Ishikawa (cell line): Measurements from ENCODE around the gene RNF220.
A peak's percentile ranks its signal among the peaks of the same experiment; 100 is the strongest.

Experiments
- CEBPB ChIP-seq: IDR thresholded peaks from 2 replicates; pipeline ENCODE4 v1.6.1; 2012
- CREB1 ChIP-seq: IDR thresholded peaks from 2 replicates; pipeline ENCODE4 v1.6.1; 2012; ENCODE audit warnings: low read depth
- EGR1 ChIP-seq: IDR thresholded peaks from 2 replicates; pipeline ENCODE4 v1.6.1; 2012
- EP300 ChIP-seq: IDR thresholded peaks from 2 replicates; pipeline ENCODE4 v1.6.1; 2012; ENCODE audit warnings: borderline replicate concordance
- FOXM1 ChIP-seq: IDR thresholded peaks from 2 replicates; pipeline ENCODE4 v1.6.1; 2012; ENCODE audit warnings: low read depth, borderline replicate concordance
- NFIC ChIP-seq: IDR thresholded peaks from 2 replicates; pipeline ENCODE4 v1.6.1; 2012
- RAD21 ChIP-seq: IDR thresholded peaks from 2 replicates; pipeline ENCODE4 v1.6.1; 2012; ENCODE audit warnings: low read depth
- TAF1 ChIP-seq: IDR thresholded peaks from 2 replicates; pipeline ENCODE4 v1.6.1; 2012; ENCODE audit warnings: low read depth, mild to moderate bottlenecking
- TCF12 ChIP-seq: IDR thresholded peaks from 2 replicates; pipeline ENCODE4 v1.6.1; 2012; ENCODE audit warnings: low read depth
- TEAD4 ChIP-seq: IDR thresholded peaks from 2 replicates; pipeline ENCODE4 v1.6.1; 2012
- YY1 ChIP-seq: IDR thresholded peaks from 2 replicates; pipeline ENCODE4 v1.6.1; 2012; ENCODE audit warnings: low read depth
- ZBTB7A ChIP-seq: IDR thresholded peaks from 2 replicates; pipeline ENCODE4 v1.6.1; 2012; ENCODE audit warnings: low read depth
- TF ChIP-seq, protein P1 (sequence below): IDR thresholded peaks from 2 replicates; pipeline ENCODE4 v1.6.1; 2012
- TF ChIP-seq, protein P2 (sequence below): IDR thresholded peaks from 2 replicates; pipeline ENCODE4 v1.6.1; 2012
- TF ChIP-seq, protein P3 (sequence below): IDR thresholded peaks from 2 replicates; pipeline ENCODE4 v1.6.1; 2012; ENCODE audit warnings: low read depth, mild to moderate bottlenecking

RNF220 gene

DNA sequence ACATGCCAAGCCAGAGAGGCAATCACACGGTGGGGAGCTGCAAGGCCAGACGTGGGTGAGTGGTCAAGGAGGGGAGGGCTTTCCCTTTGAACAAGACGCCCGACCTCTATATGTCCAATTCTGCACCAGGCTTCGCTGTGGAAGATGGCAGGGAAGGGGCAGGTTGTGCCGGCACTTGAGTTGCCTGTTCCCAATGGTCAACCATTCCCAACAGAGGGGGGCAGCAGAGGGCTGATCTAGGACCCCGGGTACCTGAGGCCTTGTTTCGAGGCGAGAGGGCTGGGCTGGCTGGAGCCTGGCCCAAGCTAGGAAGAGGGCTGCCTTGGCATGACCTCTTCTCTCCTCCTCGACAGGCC is 204.3 kb downstream of the RNF220 start:
- no peak for TF ChIP-seq TCF12
- TF ChIP-seq, protein P1, sequence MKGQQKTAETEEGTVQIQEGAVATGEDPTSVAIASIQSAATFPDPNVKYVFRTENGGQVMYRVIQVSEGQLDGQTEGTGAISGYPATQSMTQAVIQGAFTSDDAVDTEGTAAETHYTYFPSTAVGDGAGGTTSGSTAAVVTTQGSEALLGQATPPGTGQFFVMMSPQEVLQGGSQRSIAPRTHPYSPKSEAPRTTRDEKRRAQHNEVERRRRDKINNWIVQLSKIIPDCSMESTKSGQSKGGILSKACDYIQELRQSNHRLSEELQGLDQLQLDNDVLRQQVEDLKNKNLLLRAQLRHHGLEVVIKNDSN, result no peak
- no peak for TF ChIP-seq EP300
- peak; percentile 81 for TF ChIP-seq RAD21
- TF ChIP-seq NFIC, result no peak
- TF ChIP-seq FOXM1, result no peak
- TF ChIP-seq, protein P2, sequence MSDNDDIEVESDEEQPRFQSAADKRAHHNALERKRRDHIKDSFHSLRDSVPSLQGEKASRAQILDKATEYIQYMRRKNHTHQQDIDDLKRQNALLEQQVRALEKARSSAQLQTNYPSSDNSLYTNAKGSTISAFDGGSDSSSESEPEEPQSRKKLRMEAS, result peak; percentile 54; the same call in 1 of the 2 replicates
- TF ChIP-seq TEAD4, result no peak
- no peak for TF ChIP-seq EGR1
- no peak for TF ChIP-seq YY1
- TF ChIP-seq ZBTB7A, result no peak
- TF ChIP-seq CEBPB, result no peak

DNA sequence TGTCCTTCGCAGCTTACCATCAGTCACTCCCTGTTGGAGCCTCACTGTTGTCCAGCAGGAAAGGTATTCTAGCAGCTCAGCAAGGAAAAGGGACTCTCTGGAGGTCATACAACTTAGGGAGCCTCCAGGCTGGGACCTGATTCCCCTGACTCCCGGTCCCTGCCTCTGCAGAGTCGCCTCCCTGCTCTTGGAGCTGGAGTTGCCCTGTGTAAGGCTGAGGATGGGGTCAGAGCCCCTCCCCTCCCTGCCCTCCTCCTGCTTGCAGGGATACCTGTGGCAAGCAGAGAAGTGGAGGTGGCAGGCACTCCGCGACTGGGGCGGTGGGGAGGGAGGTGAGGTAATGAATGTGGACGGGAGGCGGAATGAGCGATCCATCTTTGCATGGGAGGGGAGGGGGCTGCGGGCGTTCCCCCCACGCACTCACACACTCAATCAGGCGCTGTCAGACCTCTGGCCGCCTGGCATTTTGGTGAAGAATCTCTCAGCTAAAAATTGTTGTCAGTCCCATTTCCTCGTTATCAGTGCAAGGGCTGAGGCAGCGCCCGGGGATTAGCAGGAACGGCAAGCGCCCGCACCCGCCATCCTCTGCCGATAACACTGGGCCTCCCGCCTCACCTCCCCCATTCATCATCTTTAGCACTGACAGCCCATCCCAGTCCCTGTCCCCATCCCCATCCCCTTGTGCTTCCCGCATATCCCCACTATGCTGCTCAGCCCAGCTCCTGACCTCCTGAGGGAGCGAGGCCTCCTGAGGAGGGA is 204.9 kb downstream of the RNF220 start:
- TF ChIP-seq YY1 (no peak), CREB1 (no peak), EP300 (no peak), TCF12 (no peak), ZBTB7A (no peak), FOXM1 (no peak), CEBPB (no peak), NFIC (no peak)
- TF ChIP-seq, protein P1, result no peak

DNA sequence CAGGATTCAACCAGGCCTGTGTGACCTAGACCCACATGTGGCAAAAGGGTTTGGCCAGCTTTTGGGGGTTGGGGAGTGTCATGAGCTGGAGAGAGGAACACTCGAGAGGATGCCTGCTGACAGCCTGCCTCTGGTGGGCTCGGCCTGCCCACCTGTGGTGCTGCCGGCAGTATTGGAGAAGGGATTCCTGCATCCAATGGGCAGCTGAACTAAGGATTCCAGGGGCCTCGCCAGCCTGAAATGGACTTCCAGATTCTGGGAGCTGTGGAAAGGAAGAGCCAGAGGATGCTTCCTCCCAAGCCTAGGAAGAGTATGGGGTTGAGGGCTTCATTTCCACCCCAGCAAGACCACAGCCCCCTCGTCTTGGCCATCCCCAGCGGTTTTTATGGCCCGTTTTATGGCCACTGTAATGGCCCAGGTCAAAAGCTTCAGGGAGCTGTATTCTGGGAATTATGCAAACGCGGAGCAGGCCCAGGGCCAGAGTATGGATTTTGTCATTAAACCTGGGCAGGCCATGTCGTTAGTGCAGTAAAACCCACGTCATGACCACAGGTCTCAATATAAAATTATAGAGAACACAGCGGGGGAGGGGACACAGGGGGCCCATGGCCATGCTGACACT is 205.6 kb downstream of the RNF220 start:
- TF ChIP-seq NFIC (no peak), TEAD4 (no peak), FOXM1 (no peak), RAD21 (no peak), TCF12 (no peak), TAF1 (no peak), ZBTB7A (no peak), CEBPB (no peak), EGR1 (no peak), EP300 (no peak), YY1 (no peak), CREB1 (no peak)
- TF ChIP-seq, protein P1, result no peak
- TF ChIP-seq, protein P2, result no peak
- TF ChIP-seq, protein P3, sequence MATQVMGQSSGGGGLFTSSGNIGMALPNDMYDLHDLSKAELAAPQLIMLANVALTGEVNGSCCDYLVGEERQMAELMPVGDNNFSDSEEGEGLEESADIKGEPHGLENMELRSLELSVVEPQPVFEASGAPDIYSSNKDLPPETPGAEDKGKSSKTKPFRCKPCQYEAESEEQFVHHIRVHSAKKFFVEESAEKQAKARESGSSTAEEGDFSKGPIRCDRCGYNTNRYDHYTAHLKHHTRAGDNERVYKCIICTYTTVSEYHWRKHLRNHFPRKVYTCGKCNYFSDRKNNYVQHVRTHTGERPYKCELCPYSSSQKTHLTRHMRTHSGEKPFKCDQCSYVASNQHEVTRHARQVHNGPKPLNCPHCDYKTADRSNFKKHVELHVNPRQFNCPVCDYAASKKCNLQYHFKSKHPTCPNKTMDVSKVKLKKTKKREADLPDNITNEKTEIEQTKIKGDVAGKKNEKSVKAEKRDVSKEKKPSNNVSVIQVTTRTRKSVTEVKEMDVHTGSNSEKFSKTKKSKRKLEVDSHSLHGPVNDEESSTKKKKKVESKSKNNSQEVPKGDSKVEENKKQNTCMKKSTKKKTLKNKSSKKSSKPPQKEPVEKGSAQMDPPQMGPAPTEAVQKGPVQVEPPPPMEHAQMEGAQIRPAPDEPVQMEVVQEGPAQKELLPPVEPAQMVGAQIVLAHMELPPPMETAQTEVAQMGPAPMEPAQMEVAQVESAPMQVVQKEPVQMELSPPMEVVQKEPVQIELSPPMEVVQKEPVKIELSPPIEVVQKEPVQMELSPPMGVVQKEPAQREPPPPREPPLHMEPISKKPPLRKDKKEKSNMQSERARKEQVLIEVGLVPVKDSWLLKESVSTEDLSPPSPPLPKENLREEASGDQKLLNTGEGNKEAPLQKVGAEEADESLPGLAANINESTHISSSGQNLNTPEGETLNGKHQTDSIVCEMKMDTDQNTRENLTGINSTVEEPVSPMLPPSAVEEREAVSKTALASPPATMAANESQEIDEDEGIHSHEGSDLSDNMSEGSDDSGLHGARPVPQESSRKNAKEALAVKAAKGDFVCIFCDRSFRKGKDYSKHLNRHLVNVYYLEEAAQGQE, result no peak

DNA sequence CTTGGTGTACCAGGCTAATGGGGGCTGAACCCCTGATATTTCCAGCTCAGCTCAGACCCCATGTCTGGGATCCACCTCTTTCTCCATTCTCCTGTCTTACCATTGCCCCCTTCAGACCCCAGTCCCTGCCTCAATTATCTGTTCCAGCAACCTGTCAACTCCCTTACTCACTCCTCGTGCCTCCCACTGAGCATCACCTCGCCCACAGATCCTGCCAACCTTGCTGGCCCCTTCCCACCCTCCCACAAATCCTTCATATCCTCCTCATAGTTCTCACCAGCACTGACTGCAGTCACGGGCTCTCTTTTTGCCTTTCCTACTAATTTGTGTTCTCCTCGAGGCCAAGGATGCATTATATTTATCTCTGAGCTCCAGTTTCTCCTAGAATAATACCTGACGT is 206.4 kb downstream of the RNF220 start:
- TF ChIP-seq NFIC, result no peak
- TF ChIP-seq CREB1, result no peak
- TF ChIP-seq TAF1, result no peak
- no peak for TF ChIP-seq EP300
- TF ChIP-seq TCF12, result no peak
- no peak for TF ChIP-seq ZBTB7A
- TF ChIP-seq, protein P3, result no peak
- no peak for TF ChIP-seq EGR1
- no peak for TF ChIP-seq FOXM1
- TF ChIP-seq, protein P2, result no peak
- no peak for TF ChIP-seq RAD21

DNA sequence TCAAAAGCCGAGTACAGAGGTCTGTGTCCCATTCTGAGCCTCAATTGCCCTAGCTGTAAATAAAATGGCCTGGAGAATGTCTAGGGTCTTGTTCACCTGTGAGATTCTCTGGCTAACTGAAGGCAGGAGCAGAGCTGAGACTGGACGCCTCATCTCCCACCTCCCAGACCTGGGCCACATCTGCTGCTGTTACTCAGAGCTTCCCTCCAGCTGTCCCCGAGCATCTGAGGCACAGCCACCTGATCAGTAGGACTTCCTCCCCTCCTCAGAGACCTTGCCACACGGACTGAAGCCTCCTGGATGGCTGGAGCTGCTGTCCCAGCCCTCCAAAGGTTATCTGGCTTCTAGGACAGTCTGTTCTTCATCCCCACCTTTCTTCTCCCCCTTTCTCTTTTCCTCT is 206.8 kb downstream of the RNF220 start:
- TF ChIP-seq ZBTB7A (no peak), CEBPB (no peak), NFIC (no peak), TAF1 (no peak), TEAD4 (no peak), CREB1 (no peak), TCF12 (no peak), EGR1 (no peak), FOXM1 (no peak), RAD21 (no peak), EP300 (no peak), YY1 (no peak)
- TF ChIP-seq, protein P3, result no peak
- TF ChIP-seq, protein P2, result no peak
- TF ChIP-seq, protein P1, result no peak
